Choroid plexus epithelial cell (primary cell): Measurements from ENCODE around the gene LHFPL6.
A peak's percentile ranks its signal among the peaks of the same experiment; 100 is the strongest.

ENCODE experiments used
- DNase-seq: peaks from one replicate; pipeline ENCODE4 v3.0.0-alpha.2; 2010; ENCODE audit warnings: low read depth
- H3K4me3 ChIP-seq: 2 replicates; pipeline ENCODE4 v1.5.1; 2011; ENCODE audit warnings: low read depth, mild to moderate bottlenecking, control low read depth, low read length, moderate library complexity
- CTCF ChIP-seq: conservative IDR thresholded peaks from 2 replicates; pipeline ENCODE4 v1.5.1; 2011; ENCODE audit warnings: low read depth, mild to moderate bottlenecking, control low read depth, inconsistent platforms, low read length, moderate library complexity

LHFPL6 gene

GRCh38 chr13:39533651-39534150 is 69.3 kb downstream of the LHFPL6 start:
- no peak overlapping the region for H3K4me3 ChIP-seq
- no peak for TF ChIP-seq CTCF
- no peak for DNase-seq

- no peak overlapping the region for H3K4me3 ChIP-seq
- no peak for TF ChIP-seq CTCF
- DNase-seq = peak; percentile 79
Observed at GRCh38 chr13:39531646-39532045, 71.3 kb downstream of the LHFPL6 start.

DNA sequence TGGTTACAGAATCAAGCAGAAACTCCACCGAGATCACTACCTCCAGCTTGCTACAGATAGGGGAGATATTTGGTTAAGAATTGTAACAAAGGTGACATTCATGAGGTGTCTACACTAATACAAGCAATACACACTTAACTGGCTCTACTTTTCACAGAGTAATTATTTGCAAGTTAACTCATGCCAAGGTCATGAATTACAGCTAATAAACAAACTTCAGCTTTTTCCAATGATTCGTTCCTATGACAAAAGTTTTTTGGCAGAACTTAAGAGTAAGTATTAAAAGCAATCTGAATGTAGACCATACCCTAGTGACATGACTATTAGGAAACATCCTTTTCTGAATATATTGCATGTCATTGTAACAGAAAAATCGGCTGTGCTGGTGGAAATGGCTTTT is 72.1 kb downstream of the LHFPL6 start:
- DNase-seq = no peak
- H3K4me3 ChIP-seq = no peak overlapping the region
- no peak for TF ChIP-seq CTCF

GRCh38 chr13:39528661-39528980 is 74.4 kb downstream of the LHFPL6 start:
- DNase-seq = no peak
- TF ChIP-seq CTCF = no peak
- no peak overlapping the region for H3K4me3 ChIP-seq

DNA sequence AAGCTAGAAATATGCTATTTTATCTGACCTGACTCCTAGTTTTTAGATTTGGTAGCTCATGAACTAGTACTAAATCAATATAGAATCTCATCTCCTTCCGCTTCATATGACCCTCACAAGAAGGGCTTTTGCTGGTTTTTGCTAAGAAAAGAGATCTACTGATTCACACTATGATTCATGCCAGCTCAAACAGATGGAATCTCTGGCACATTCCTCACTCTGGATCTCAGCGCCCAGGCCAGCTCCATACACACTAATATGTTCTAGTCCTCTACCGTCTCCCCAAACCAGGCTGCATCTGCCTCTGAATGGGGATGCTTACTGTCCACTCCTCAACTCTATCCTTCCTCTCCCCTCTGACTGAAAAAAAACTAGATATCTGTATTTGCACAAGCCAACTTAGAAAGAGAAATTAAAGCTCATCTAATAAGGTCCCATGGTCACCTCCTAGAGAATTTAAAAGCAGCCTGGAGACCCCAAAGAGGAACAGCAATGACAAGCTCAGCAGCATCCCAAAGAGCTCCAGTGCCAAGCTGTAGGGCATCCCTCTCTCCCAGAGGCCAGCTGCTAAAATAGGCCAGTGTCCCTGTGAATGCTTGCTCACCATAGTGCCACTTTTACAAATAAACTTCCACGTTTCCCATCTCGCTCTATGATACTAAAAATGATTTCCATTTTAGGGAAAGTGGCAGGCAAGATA is 74.9 kb downstream of the LHFPL6 start:
- no peak for TF ChIP-seq CTCF
- DNase-seq = peak; percentile 94
- no peak overlapping the region for H3K4me3 ChIP-seq

- no peak overlapping the region for H3K4me3 ChIP-seq
- no peak for TF ChIP-seq CTCF
- no peak for DNase-seq
Observed at GRCh38 chr13:39527301-39527700, 75.7 kb downstream of the LHFPL6 start.

DNA sequence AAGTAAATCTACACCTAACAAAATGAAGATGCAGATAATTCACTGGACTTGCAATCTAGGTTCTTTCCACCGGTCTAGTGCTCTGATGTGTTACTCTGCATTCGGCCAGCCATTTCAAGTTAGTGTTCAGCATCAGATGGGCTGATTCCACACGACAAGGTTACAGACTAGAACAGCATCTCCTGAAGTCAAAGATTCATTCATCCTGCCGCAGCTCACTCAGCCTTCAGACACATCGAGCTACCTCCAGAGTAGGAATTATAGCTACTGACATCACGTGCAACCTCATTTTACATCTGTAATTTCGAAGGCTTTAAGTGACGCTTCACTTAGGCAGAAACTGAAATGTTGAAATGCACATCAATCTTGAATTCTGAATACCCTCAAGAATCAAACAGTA is 76.5 kb downstream of the LHFPL6 start:
- TF ChIP-seq CTCF = no peak
- no peak for DNase-seq
- H3K4me3 ChIP-seq = no peak overlapping the region
